A673 (cell line): Measurements from ENCODE around the gene AFF2. TPM values are rescaled to one million over a fixed set of nuclear protein-coding genes. Genes with fewer than 3 reads are reported as not detected.

Experiments
- BruUV-seq: library from RNA; stranded (reverse); fragments of 400-500 nt; replicated peaks from 2 replicates; lab custom pipeline; 2021; lab: Mats Ljungman, UMichigan
- CTCF ChIA-PET: fragments of 300-600 bp; sonication (Branson Sonifier 250); formaldehyde crosslinking; loops from one replicate; lab custom pipeline; 2022; ENCODE audit warnings: antibody characterized with exemption; lab: Charles Lee
- POLR2A ChIA-PET: fragments of 300-600 bp; sonication (Branson Sonifier 250); formaldehyde crosslinking; loops from one replicate; lab custom pipeline; 2022; ENCODE audit warnings: antibody characterized with exemption; ENCODE audit not compliant: low non-redundant PET; lab: Charles Lee
- DNase-seq: peaks from one replicate; pipeline ENCODE4 v3.0.0-alpha.2; 2015; ENCODE audit warnings: low spot score
- H3K27ac ChIP-seq: fragments of 200-600 bp; sonication (generic); 2 replicates; pipeline ENCODE4 v1.5.1; 2016; ENCODE audit warnings: mixed run types, low read depth, mild to moderate bottlenecking, mixed read lengths, antibody characterized with exemption, low read length; ENCODE audit not compliant: poor library complexity, severe bottlenecking
- H3K27me3 ChIP-seq: fragments of 200-600 bp; sonication (generic); replicated peaks from 2 replicates; pipeline ENCODE4 v1.6.1; 2017; ENCODE audit warnings: mixed run types, low read depth, mild to moderate bottlenecking, mixed read lengths, antibody characterized with exemption, low read length; ENCODE audit not compliant: insufficient read depth, poor library complexity
- H3K36me3 ChIP-seq: fragments of 200-600 bp; sonication (generic); 2 replicates; pipeline ENCODE4 v1.6.1; 2016; ENCODE audit warnings: mixed run types, mild to moderate bottlenecking, mixed read lengths, antibody characterized with exemption, low read length; ENCODE audit not compliant: insufficient read depth, poor library complexity, severe bottlenecking
- H3K4me1 ChIP-seq: fragments of 200-600 bp; sonication (generic); 2 replicates; pipeline ENCODE4 v1.6.1; 2017; ENCODE audit warnings: mixed run types, mild to moderate bottlenecking, mixed read lengths, antibody characterized with exemption, low read length; ENCODE audit not compliant: insufficient read depth, poor library complexity, severe bottlenecking
- H3K4me3 ChIP-seq: fragments of 200-600 bp; sonication (generic); 2 replicates; pipeline ENCODE4 v1.5.1; 2016; ENCODE audit warnings: low read depth, mixed run types, mild to moderate bottlenecking, mixed read lengths, low read length; ENCODE audit not compliant: poor library complexity, severe bottlenecking
- H3K9me3 ChIP-seq: fragments of 200-600 bp; sonication (generic); 2 replicates; pipeline ENCODE4 v1.6.1; 2016; ENCODE audit warnings: mixed run types, low read depth, mild to moderate bottlenecking, mixed read lengths, antibody characterized with exemption, low read length; ENCODE audit not compliant: poor library complexity, severe bottlenecking
- CTCF ChIP-seq: fragments of 300-800, 200-600 bp; sonication (generic); conservative IDR thresholded peaks from 2 replicates; pipeline ENCODE4 v1.5.1; 2017; ENCODE audit warnings: low read depth, mild to moderate bottlenecking, antibody characterized with exemption, low read length, moderate library complexity, mixed read lengths
- EZH2 ChIP-seq: fragments of 200-600 bp; sonication (generic); IDR thresholded peaks from 2 replicates; pipeline ENCODE4 v1.6.1; 2017; ENCODE audit warnings: borderline replicate concordance, low read depth, mild to moderate bottlenecking, mixed read lengths, antibody characterized with exemption, low read length; ENCODE audit not compliant: poor library complexity, severe bottlenecking
- intact Hi-C: fragments of 100-400 bp; cut with micrococcal nuclease; formaldehyde crosslinking; loops from one replicate; pipeline ENCODE4 v1.10.0; 2022; ENCODE audit not compliant: unreplicated experiment
- total RNA-seq: library from RNA; stranded (reverse); gene quantifications from 2 replicates; pipeline ENCODE4 v1.2.3, GENCODE V29; 2021

Gene AFF2
- total RNA-seq, 1 experiment from 2014 or later = not detected

GRCh38 chrX:148872161-148872535 lies 371.7 kb downstream of the AFF2 start:
- H3K27me3 ChIP-seq = no peaks in the 10 kb centered on the region
- TF ChIP-seq CTCF = no peak
- no peaks in the 10 kb centered on the region for H3K9me3 ChIP-seq
- no TSS peak for BruUV-seq
- POLR2A ChIA-PET = no interaction called here
- H3K36me3 ChIP-seq = no peaks in the 10 kb centered on the region
- H3K4me3 ChIP-seq = no peak overlapping the region
- intact Hi-C loops = no loop called here
- H3K4me1 ChIP-seq = no peaks in the 10 kb centered on the region
- DNase-seq = no peak
- no peak overlapping the region for H3K27ac ChIP-seq
- CTCF ChIA-PET = no interaction called here

- H3K36me3 ChIP-seq = no peaks in the 10 kb centered on the region
- no peak overlapping the region for H3K4me3 ChIP-seq
- ChIA-PET CTCF (no interaction called here), POLR2A (no interaction called here)
- intact Hi-C loops = no loop called here
- no peaks in the 10 kb centered on the region for H3K9me3 ChIP-seq
- no TSS peak for BruUV-seq
- H3K27ac ChIP-seq = no peak overlapping the region
- TF ChIP-seq CTCF (no peak), EZH2 (no peak)
- H3K4me1 ChIP-seq = no peaks in the 10 kb centered on the region
- DNase-seq = no peak
- H3K27me3 ChIP-seq = no peaks in the 10 kb centered on the region
Measured at GRCh38 chrX:148872881-148873280, 372.5 kb downstream of the AFF2 start.

GRCh38 chrX:148874636-148875246 lies 374.3 kb downstream of the AFF2 start:
- no peak overlapping the region for H3K4me3 ChIP-seq
- DNase-seq = no peak
- intact Hi-C loops = no loop called here
- no peaks in the 10 kb centered on the region for H3K36me3 ChIP-seq
- H3K27ac ChIP-seq = no peak overlapping the region
- H3K4me1 ChIP-seq = no peaks in the 10 kb centered on the region
- TF ChIP-seq EZH2 = no peak
- TF ChIP-seq CTCF = no peak
- BruUV-seq = no TSS peak
- ChIA-PET CTCF (no interaction called here), POLR2A (no interaction called here)
- no peaks in the 10 kb centered on the region for H3K27me3 ChIP-seq
- no peaks in the 10 kb centered on the region for H3K9me3 ChIP-seq
